ENCODE data around the gene CIT.

CIT gene

DNA sequence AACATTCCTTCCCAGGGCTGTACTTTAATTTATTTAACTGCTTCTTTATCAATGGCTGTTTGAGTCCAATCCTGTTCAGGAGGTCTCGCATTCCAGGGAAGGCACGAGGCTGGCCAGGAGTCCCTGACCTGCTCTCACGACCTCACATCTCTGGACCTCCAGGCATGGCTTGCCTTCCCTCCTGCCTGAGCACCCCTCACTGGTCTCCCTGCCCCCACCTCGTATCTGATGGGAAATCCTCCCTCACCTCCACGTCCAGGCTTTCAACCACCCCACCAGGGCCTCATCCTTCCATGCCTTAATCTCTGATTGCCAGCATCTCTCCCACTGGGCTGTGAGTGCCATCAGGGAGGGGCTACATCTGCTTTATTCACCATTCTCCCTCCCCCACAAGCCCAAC, 180.2 kb downstream of the CIT start:
- no peaks in the 10 kb centered on the region for H3K9me3 ChIP-seq (ENCODE audit: insufficient read depth, low read depth, low read length)
- no peaks in the 10 kb centered on the region for H3K9me2 ChIP-seq (replicated peaks; ENCODE audit: low read depth, low read length)
- no peaks in the 10 kb centered on the region for H3K79me2 ChIP-seq (ENCODE audit: insufficient read depth, low read length)
- no peak overlapping the region for H3K9ac ChIP-seq (ENCODE audit: low read depth, low read length, poor library complexity, severe bottlenecking)
- TF ChIP-seq EZH2phosphoT487 (IDR thresholded peaks at IDR 0.05; ENCODE audit: borderline replicate concordance) = no peak
- TF ChIP-seq, protein P1, sequence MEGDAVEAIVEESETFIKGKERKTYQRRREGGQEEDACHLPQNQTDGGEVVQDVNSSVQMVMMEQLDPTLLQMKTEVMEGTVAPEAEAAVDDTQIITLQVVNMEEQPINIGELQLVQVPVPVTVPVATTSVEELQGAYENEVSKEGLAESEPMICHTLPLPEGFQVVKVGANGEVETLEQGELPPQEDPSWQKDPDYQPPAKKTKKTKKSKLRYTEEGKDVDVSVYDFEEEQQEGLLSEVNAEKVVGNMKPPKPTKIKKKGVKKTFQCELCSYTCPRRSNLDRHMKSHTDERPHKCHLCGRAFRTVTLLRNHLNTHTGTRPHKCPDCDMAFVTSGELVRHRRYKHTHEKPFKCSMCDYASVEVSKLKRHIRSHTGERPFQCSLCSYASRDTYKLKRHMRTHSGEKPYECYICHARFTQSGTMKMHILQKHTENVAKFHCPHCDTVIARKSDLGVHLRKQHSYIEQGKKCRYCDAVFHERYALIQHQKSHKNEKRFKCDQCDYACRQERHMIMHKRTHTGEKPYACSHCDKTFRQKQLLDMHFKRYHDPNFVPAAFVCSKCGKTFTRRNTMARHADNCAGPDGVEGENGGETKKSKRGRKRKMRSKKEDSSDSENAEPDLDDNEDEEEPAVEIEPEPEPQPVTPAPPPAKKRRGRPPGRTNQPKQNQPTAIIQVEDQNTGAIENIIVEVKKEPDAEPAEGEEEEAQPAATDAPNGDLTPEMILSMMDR (conservative IDR thresholded peaks at IDR 0.05; ENCODE audit: low read length) = no peak
- no peak overlapping the region for H3K4me3 ChIP-seq (ENCODE audit: low read length, poor library complexity, severe bottlenecking)
- H3F3A ChIP-seq (ENCODE audit: low read depth) = no peaks in the 10 kb centered on the region
- H4K20me1 ChIP-seq (ENCODE audit: insufficient read depth, low read length, poor library complexity, severe bottlenecking) = no peaks in the 10 kb centered on the region
- no peak overlapping the region for H2AFZ ChIP-seq (ENCODE audit: low read length)
- H3K27me3 ChIP-seq (ENCODE audit: insufficient read depth, low read length, poor library complexity, severe bottlenecking) = no peaks in the 10 kb centered on the region
- peaks cover 6% of the 10 kb centered on the region for H3K4me1 ChIP-seq (ENCODE audit: insufficient read depth, low read length, poor library complexity, severe bottlenecking)
- peaks cover 69% of the 10 kb centered on the region; the same call in 1 of the 2 replicates for H3K36me3 ChIP-seq (ENCODE audit: insufficient read depth, low read length)
- no peak overlapping the region for H3K4me2 ChIP-seq (ENCODE audit: low read depth, low read length, poor library complexity, severe bottlenecking)

- H3K79me2 ChIP-seq (ENCODE audit: insufficient read depth, low read length) = no peaks in the 10 kb centered on the region
- TF ChIP-seq, protein P1 (conservative IDR thresholded peaks at IDR 0.05; ENCODE audit: low read length) = peak; percentile 56
- TF ChIP-seq EZH2phosphoT487 (IDR thresholded peaks at IDR 0.05; ENCODE audit: borderline replicate concordance) = no peak
- H3K4me2 ChIP-seq (ENCODE audit: low read depth, low read length, poor library complexity, severe bottlenecking) = no peak overlapping the region
- H3K4me3 ChIP-seq (ENCODE audit: low read length, poor library complexity, severe bottlenecking) = no peak overlapping the region
- no peaks in the 10 kb centered on the region for H3F3A ChIP-seq (ENCODE audit: low read depth)
- no peaks in the 10 kb centered on the region for H3K9me3 ChIP-seq (ENCODE audit: insufficient read depth, low read depth, low read length)
- no peaks in the 10 kb centered on the region for H4K20me1 ChIP-seq (ENCODE audit: insufficient read depth, low read length, poor library complexity, severe bottlenecking)
- H3K27me3 ChIP-seq (ENCODE audit: insufficient read depth, low read length, poor library complexity, severe bottlenecking) = no peaks in the 10 kb centered on the region
- peaks cover 67% of the 10 kb centered on the region; the same call in 1 of the 2 replicates for H3K36me3 ChIP-seq (ENCODE audit: insufficient read depth, low read length)
- no peak overlapping the region for H2AFZ ChIP-seq (ENCODE audit: low read length)
- no peaks in the 10 kb centered on the region for H3K9me2 ChIP-seq (replicated peaks; ENCODE audit: low read depth, low read length)
- peaks cover 6% of the 10 kb centered on the region for H3K4me1 ChIP-seq (ENCODE audit: insufficient read depth, low read length, poor library complexity, severe bottlenecking)
- H3K9ac ChIP-seq (ENCODE audit: low read depth, low read length, poor library complexity, severe bottlenecking) = no peak overlapping the region
Observed at GRCh38 chr12:119695034-119695433, 182.1 kb downstream of the CIT start.

DNA sequence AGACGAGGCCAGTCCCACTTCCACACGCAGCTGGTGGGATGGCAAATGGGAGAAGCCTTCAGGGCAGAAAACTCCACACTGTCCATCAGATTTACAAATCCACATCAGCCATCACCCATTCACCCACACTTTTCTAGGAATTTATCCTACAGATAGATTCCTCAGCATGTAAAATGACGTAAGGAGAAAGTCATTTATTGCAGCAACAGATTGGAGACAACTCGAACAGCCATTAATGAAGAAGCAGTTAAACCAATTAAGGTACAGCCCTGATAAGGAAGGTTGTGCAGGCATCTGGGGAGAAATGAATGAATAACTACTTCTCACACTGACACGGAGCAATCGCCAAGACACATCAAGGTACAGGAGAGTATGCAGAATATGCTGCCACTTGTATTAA, 183.0 kb downstream of the CIT start:
- H3K9me2 ChIP-seq (replicated peaks; ENCODE audit: low read depth, low read length) = no peaks in the 10 kb centered on the region
- no peaks in the 10 kb centered on the region for H3K27me3 ChIP-seq (ENCODE audit: insufficient read depth, low read length, poor library complexity, severe bottlenecking)
- H3K79me2 ChIP-seq (ENCODE audit: insufficient read depth, low read length) = no peaks in the 10 kb centered on the region
- no peak overlapping the region for H3K4me2 ChIP-seq (ENCODE audit: low read depth, low read length, poor library complexity, severe bottlenecking)
- H3K9ac ChIP-seq (ENCODE audit: low read depth, low read length, poor library complexity, severe bottlenecking) = no peak overlapping the region
- no peaks in the 10 kb centered on the region for H3F3A ChIP-seq (ENCODE audit: low read depth)
- no peak overlapping the region for H3K4me3 ChIP-seq (ENCODE audit: low read length, poor library complexity, severe bottlenecking)
- peaks cover 62% of the 10 kb centered on the region; the same call in 1 of the 2 replicates for H3K36me3 ChIP-seq (ENCODE audit: insufficient read depth, low read length)
- H3K4me1 ChIP-seq (ENCODE audit: insufficient read depth, low read length, poor library complexity, severe bottlenecking) = peaks cover 6% of the 10 kb centered on the region
- H3K9me3 ChIP-seq (ENCODE audit: insufficient read depth, low read depth, low read length) = no peaks in the 10 kb centered on the region
- no peaks in the 10 kb centered on the region for H4K20me1 ChIP-seq (ENCODE audit: insufficient read depth, low read length, poor library complexity, severe bottlenecking)
- no peak overlapping the region for H2AFZ ChIP-seq (ENCODE audit: low read length)
- TF ChIP-seq, protein P1 (conservative IDR thresholded peaks at IDR 0.05; ENCODE audit: low read length) = no peak
- TF ChIP-seq EZH2phosphoT487 (IDR thresholded peaks at IDR 0.05; ENCODE audit: borderline replicate concordance) = no peak
